ENCODE results near the gene PRR23A. TPM values are rescaled to one million over a fixed set of nuclear protein-coding genes. Genes with fewer than 3 reads are reported as not detected.

The PRR23A gene
- total RNA-seq, 1 donor from 2014 or later = not detected

GRCh38 chr3:138975351-138975750, 30.7 kb downstream of the PRR23A start:
- Mint-ChIP-seq H3K36me3 (no peaks in the 10 kb centered on the region), H3K9me3 (no peaks in the 10 kb centered on the region), H3K4me1 (ENCODE audit: unreplicated experiment) (no peaks in the 10 kb centered on the region), H3K4me3 (no peak overlapping the region), H3K27ac (no peak overlapping the region), H3K27me3 (peaks cover 14% of the 10 kb centered on the region)
- no peak for TF ChIP-seq CTCF (conservative IDR thresholded peaks at IDR 0.05)
- no peak for DNase-seq (ENCODE audit: extremely low spot score, unreplicated experiment)

- TF ChIP-seq CTCF (conservative IDR thresholded peaks at IDR 0.05) = no peak
- no peak for DNase-seq (ENCODE audit: extremely low spot score, unreplicated experiment)
- H3K4me1 Mint-ChIP-seq (ENCODE audit: unreplicated experiment) = no peaks in the 10 kb centered on the region
- H3K36me3 Mint-ChIP-seq = no peaks in the 10 kb centered on the region
- no peak overlapping the region for H3K27ac Mint-ChIP-seq
- peaks cover 22% of the 10 kb centered on the region for H3K27me3 Mint-ChIP-seq
- no peak overlapping the region for H3K4me3 Mint-ChIP-seq
- H3K9me3 Mint-ChIP-seq = no peaks in the 10 kb centered on the region
Measured at GRCh38 chr3:138974462-138974861, 31.6 kb downstream of the PRR23A start.

GRCh38 chr3:138972941-138973340, 33.1 kb downstream of the PRR23A start:
- no peak overlapping the region for H3K4me3 Mint-ChIP-seq
- peaks cover 28% of the 10 kb centered on the region for H3K27me3 Mint-ChIP-seq
- H3K9me3 Mint-ChIP-seq = no peaks in the 10 kb centered on the region
- DNase-seq (ENCODE audit: extremely low spot score, unreplicated experiment) = no peak
- no peak for TF ChIP-seq CTCF (conservative IDR thresholded peaks at IDR 0.05)
- no peaks in the 10 kb centered on the region for H3K36me3 Mint-ChIP-seq
- no peak overlapping the region for H3K27ac Mint-ChIP-seq
- H3K4me1 Mint-ChIP-seq (ENCODE audit: unreplicated experiment) = no peaks in the 10 kb centered on the region

GRCh38 chr3:138971766-138972320, 34.2 kb downstream of the PRR23A start:
- H3K27ac Mint-ChIP-seq = no peak overlapping the region
- H3K4me3 Mint-ChIP-seq = no peak overlapping the region
- no peaks in the 10 kb centered on the region for H3K9me3 Mint-ChIP-seq
- no peak for TF ChIP-seq CTCF (conservative IDR thresholded peaks at IDR 0.05)
- no peaks in the 10 kb centered on the region for H3K36me3 Mint-ChIP-seq
- no peaks in the 10 kb centered on the region for H3K4me1 Mint-ChIP-seq (ENCODE audit: unreplicated experiment)
- peaks cover 31% of the 10 kb centered on the region for H3K27me3 Mint-ChIP-seq
- no peak for DNase-seq (ENCODE audit: extremely low spot score, unreplicated experiment)

- H3K4me1 Mint-ChIP-seq (ENCODE audit: unreplicated experiment) = no peaks in the 10 kb centered on the region
- no peak for DNase-seq (ENCODE audit: extremely low spot score, unreplicated experiment)
- H3K9me3 Mint-ChIP-seq = peaks cover 11% of the 10 kb centered on the region
- H3K36me3 Mint-ChIP-seq = no peaks in the 10 kb centered on the region
- H3K4me3 Mint-ChIP-seq = no peak overlapping the region
- peaks cover 60% of the 10 kb centered on the region for H3K27me3 Mint-ChIP-seq
- H3K27ac Mint-ChIP-seq = no peak overlapping the region
- no peak for TF ChIP-seq CTCF (conservative IDR thresholded peaks at IDR 0.05)
Measured at GRCh38 chr3:138964923-138965322, 41.1 kb downstream of the PRR23A start.

GRCh38 chr3:138964264-138964663, 41.8 kb downstream of the PRR23A start:
- H3K4me3 Mint-ChIP-seq = no peak overlapping the region
- DNase-seq (ENCODE audit: extremely low spot score, unreplicated experiment) = no peak
- TF ChIP-seq CTCF (conservative IDR thresholded peaks at IDR 0.05) = no peak
- no peaks in the 10 kb centered on the region for H3K4me1 Mint-ChIP-seq (ENCODE audit: unreplicated experiment)
- H3K36me3 Mint-ChIP-seq = no peaks in the 10 kb centered on the region
- peaks cover 61% of the 10 kb centered on the region for H3K27me3 Mint-ChIP-seq
- peaks cover 11% of the 10 kb centered on the region for H3K9me3 Mint-ChIP-seq
- H3K27ac Mint-ChIP-seq = no peak overlapping the region

Data from type B pancreatic cell (in vitro differentiated cells).